Measurements from ENCODE around the gene KRT23.

KRT23 gene

DNA sequence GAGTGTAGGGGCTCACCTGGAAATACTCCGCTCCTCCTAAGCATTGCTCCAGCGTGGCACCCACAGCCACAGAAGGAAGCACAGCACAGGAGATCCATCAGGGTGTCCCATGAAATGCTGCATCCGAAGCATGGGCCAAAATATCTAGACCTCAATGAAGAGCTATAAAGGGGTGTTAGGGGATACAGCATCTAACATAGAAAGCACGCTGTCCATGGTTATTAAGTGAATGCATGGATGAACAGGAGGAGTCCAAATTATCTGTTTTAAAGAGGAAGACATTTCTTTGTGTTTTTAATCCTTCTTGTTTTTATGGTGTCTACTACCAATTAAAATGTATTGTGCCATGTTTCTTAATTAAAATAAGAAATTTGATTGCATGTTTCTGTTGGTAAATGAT lies 30.8 kb downstream of the KRT23 start:
- no peak for DNase-seq

DNA sequence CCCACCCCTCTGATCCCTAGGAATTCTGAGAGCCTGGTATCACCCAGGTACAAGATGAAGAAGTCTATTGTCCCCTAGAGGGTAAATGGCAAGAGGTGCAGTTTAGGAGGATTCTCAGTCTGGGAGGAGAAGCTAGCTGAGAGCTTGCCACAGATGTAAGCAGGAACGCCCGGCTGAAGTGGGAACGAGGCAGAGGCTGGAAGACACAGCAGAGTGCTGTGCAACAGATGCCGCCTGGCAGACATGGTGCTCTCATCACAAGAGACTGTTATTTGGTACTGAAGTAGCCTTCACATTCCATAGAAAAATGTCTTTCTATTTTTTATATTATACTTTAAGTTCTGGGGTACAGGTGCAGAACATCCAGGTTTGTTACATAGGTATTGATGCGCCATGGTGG lies 32.1 kb downstream of the KRT23 start:
- DNase-seq: no peak

DNA sequence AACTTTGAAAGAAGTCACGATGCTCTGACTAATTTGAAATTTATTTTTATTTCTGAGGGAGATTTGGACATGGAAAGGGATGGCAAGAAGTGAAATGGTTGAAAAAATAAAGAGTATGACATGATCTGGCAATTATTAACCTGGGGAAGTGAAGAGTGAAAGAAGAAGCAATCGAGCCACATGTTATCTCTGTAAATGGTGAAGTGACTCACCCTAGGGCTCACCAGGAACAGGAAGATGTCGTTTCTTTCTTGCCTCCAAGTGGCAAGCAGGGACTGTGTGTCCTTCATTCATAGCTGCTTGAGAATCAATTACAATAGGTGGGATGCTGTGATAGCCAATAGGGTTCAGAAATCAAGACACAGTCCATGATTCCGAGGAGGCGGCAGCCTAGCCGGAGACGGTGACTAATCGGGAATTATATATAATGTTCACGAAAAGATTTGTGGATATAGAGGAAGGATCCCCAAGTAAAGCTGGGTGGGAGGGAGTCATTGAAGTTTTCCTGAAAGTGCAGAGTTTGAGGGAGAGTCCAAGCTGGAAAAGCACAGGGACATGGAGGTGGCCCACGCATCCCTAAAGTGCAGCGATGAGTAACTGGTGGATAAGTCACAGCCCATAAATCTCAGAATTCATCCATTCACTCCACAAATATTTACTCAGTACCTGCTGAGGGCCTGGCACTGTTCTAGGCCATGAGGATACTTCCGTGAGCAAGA lies 34.2 kb downstream of the KRT23 start:
- no peak for DNase-seq

DNA sequence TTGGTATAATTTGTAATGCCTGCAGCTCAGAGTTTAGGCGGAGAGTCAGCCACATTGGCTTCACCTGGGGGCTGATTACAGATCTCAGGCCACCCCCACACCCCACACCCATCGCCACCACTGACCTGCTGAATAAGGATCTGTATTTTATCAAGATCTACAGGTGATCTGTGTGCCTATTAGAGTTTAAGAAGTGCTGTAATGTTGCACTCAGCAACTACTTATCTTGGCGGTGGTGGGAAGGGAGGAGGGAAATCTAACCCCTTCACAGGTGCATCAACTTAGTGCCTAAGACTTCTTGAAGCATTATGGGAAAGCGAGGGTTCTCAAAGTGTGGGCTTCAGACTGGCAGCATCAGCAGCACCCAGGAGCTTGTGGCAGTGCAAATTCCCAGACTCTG lies 34.9 kb downstream of the KRT23 start:
- no peak for DNase-seq

DNA sequence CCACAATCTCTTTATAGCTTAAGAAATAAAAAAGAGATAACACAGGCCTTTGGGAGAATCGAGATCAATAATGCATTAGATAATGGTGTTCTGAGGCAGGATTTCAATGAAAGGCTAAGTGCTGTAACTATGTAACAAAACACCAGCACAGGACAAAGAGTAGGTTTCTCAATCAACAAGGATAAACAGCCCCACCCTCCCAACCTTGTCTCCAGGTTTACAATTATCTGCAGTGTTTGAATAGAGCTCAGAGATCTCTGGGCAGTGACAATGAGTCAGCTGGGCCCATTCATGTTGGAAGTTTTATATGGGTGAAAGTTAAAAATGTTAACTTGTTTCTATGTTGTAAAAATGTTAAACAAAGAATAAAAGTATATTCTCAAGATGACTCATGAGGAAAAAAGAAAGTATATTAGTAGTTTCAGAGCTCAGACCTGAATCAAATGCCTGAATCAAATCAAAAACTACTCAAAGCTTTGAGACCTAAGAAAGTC lies 35.4 kb downstream of the KRT23 start:
- no peak for DNase-seq

DNA sequence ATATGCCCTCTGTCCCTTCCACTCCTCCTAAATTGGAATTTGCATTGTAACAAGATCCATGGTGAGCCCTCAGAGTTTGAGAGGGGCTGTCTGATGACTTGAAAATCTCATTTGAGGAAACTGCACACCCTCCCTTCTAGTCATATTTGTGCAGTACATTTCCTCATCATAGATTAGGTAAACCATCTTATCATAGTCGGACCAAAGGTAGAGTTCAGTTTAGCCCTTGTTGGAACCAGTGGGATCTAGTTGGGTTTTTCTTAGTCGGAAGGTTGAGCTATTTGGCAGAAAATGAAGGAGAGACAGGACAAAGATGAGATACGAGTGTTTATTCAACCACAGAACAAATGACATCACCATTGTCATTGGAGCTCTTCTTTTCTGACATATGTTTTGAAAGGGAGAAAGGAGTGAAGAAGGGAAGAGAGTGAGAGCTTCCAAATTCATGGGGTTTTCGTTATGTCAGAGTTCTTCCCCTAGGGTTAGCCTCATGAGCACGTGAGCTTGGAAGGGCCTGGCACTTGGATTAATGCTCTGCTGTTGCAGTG lies 36.6 kb downstream of the KRT23 start:
- no peak for DNase-seq

DNA sequence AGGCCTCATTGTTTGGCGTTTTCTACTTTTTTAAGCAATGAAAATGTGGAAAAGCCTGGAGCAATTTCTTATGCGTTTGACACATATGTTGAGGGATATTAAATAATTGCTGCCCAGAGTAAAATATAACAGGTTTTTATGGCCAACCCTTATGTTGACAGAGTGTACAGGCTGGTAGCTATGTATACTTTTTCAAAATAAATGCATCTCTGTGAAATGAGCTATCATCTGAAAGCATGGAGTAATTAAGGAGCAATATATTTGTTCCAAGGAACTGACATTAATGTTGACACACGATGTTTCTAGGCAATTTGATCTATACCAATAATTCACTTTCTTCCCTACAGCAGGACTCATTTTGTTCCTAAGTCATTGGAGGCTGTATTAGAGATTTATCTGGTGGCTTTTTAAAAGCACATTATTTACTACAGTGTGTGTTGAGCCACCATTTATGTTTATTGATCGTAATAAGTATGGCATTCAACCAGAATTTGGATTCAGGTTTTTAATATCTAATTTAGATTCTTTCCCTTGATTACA lies 40.5 kb downstream of the KRT23 start:
- no peak for DNase-seq

DNA sequence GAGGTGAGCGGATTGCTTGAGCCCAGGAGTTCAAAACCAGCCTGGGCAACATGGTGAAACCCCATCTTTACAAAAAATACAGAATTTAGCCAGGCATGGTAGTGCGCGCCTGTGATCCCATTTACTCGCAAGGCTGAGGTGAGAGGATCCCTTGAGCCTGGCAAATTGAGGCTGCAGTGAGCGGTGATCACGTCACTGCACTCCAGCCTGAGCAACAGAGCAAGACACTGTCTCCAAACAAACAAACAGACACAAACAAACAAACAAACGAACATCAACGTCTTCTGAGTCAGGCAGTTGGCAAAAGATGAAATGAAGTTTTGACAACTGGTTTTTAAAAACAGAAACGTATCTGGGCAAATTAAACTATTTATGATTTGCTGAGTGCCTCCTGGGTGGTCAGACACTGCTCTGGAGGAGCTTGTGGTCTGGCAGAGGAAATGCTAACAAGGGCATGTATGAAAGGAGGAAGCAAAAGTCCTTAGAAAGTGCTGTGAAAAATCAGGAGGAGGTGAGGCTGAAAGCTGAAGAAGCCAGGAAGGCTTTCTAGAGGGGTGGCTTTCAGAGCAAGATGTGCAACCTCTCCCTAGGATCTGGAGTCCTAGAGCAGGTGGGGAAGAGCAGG lies 42.2 kb downstream of the KRT23 start:
- no peak for DNase-seq

DNA sequence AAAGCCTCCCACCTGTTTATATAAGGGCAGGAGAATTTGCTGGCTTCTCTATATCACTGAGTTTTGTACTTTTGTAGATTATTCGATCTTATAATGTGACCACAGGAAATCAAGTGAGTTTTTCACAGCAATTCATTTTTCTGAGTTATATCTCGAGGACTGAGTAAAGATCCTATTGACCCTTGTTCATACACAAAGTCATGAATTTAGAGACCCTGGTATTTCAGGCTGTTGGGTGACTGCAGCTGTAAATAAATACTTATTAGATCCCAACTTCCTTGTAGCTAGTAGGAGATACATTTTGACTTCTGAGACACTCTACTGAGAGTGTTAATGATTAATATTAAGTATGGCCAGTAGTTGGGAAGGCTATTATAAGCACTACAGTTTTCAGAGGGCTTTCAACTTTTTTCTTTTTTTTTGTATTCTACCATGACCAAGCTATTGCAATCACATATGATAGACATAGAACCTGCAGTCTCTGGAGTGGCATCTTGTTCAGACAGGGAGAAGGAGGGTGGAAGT lies 49.2 kb downstream of the KRT23 start:
- DNase-seq: no peak

DNA sequence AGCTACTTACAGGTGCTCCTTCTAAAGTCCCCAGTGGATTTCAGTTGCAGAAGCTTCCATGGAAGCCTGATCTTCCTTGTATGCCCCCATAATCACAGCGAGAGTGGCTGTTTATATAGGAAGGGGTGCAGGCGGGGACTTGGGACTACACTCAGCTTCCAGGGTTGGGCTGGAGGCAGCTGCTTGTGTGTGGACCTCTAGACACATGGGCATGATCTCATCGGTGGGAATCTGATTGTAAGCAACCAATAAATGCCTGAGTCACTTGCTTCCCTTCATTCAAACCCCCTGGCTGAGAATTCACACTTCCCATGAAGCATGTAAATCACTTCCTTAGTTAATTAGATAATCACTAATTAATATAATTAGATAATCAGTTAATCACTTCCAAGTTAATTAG lies 51.4 kb downstream of the KRT23 start:
- no peak for DNase-seq

DNA sequence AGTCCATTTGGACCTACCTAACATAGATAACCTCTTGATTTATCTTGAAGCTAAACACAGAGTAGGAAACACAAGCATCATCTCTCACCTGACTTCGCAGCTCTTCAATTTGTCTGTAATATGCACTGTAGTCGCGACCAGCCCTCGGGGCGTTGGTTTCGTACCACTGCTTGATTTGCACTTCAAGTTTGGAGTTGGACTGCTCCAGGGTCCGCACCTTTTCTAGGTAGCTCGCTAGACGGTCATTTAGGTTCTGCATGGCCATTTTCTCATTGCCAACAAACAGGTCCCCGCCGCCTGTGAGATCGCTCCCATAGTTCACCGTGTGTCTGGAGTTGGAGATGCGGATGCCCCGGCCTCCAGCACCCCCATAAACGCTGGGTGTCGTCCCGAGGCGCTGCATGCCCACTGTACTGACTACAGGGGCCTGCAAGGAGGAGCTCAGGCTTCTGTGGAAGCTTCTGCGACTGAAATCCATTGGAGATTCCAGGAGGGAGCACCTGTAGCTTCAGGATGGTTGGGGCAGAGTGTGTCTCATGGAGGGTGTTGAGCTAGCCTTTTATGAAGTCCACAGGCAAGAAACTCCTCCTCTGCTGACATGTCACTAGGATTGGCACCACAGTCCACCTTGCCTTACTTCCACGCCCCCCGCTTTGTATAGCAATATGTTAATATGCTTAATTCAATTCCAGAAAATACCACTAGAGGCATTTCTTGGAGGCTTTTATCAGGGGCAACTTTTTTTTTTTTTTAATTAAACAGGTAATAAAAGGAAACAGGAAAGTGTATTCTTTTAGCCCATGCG lies 52.5 kb downstream of the KRT23 start, which contains the start of gene KRT20:
KRT20 (minus strand) TSS at position 535 of the 805 bp plus-strand sequence; CDS start at position 478, 57 bp downstream.
- DNase-seq: no peak

DNA sequence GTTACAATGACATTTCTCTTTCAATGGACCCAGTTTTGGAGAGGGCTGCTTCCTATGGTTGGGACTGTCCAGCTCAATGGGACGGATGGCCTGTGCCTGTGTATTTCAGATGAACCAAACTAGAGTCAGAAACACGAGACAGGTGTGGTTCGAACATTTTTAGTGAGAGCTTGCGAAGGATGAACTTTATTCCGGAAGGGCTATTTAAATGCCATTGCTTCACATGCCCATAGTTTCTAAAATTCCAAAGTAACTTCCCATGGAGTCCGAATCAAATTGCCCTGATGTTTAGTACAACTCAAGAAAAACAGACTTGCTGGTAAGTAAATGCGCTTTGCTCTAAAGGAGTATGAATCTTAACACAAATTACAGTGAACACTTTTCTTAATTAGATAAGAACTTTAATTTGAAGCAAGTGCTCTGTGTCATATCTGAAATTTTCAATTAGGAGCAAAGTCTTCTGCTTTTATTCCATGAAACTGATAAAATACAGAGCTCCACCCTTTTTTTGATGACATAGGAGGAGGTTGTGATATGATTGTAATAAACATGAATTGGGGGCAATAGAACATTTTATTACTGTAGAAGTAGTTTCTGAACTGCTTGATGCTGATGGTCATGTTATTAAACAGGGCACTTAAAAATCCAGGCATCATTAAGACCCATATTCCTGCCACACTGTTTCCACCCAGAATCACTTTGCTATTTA lies 53.7 kb downstream of the KRT23 start:
- DNase-seq: no peak

DNA sequence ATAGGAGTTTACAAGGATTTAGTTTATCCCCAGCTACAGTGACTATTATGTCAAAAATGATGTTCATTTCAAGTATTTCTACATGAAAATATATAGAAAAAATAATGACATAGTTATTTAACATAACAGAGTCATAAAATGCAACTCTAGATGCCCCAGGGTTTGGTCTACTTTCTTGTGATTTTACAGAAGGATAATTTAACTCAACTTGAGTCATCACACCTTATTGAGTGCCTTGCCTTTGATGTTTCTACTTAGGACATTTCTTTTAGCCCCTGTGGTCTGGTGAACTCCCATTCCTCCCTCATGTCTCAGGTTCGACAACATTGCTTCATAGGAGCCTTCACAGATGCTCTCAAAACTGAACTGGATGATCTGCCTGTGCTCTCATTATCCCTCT lies 54.4 kb downstream of the KRT23 start:
- DNase-seq: no peak

DNA sequence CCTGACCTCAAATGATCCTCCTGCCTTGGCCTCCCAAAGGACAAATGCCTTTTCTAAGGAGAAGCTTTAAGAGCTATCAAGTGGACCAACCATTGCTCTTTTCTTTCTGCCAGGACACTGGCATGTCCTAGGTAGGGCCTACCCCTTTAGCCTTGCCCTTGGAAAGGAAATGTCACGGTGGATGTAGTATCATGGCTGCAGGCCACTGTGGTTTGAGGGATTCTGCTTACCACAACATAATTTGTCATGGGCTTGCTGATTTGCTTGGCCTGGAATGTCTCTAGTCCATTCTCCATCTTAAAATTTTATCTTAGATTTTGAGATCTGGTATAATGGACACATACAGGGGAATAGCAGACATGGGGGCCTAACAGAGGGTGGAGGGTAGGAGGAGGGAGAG lies 58.4 kb downstream of the KRT23 start:
- DNase-seq: no peak

DNA sequence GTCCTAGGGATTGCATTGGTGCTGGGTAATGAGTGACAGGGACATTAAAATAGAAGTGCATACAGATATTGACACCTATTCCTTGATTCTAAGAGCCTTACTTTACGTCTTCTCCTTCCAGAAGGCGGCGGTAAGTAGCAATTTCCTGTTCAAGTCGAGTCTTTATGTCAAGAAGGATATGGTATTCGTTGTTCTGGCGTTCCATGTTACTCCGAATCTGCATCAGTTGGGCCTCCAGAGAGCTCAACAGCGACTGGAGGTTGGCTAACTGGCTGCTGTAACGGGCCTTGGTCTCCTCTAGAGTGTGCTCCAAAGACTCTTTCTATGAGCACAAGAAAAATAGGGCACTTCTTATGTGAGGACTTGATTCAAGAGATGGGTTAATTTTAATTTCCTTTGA lies 59.4 kb downstream of the KRT23 start:
- DNase-seq: no peak

DNA sequence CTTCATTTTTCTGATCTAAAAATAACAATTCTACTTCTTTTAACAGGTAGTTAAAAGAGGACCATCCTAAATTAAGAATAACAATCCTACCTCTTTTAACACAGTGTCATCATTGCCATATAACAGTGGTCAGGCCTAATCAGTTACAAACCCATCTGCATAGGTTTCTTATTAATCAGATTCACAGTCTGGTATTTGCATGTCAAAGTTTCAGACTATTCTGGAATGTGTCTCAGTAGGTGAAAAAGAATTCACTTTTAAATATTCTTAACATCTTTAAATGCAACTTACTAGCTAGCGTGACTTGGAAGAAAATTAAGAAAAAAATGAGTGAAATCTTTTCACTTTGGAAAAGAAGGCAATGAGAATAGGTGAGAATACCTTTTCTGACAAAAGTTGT lies 63.6 kb downstream of the KRT23 start:
- DNase-seq: no peak

DNA sequence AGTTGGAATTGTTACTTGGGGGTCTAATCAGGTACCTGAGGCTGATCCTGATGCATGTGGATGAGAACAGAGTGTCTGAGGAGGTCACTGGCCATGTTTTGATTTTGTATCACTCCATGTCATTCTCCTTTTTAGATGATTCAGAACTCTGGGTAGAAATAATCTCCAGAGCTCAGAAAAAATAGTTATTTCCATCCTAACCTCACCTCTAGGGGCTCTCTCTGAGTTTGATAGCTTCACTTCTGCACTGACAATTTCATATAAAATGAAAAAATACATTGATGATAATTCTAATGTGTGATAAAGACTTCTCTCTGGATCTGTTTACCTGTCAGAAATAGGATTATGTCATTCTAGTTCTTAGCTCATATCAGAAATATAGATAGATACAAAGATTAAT lies 64.2 kb downstream of the KRT23 start:
- no peak for DNase-seq
